ENCODE results near the gene PRKCH. TPM values are rescaled to one million over a fixed set of nuclear protein-coding genes. Genes with fewer than 3 reads are reported as not detected.

Gene PRKCH
- total RNA-seq, 1 experiment from 2014 or later, result 10.3 TPM

DNA sequence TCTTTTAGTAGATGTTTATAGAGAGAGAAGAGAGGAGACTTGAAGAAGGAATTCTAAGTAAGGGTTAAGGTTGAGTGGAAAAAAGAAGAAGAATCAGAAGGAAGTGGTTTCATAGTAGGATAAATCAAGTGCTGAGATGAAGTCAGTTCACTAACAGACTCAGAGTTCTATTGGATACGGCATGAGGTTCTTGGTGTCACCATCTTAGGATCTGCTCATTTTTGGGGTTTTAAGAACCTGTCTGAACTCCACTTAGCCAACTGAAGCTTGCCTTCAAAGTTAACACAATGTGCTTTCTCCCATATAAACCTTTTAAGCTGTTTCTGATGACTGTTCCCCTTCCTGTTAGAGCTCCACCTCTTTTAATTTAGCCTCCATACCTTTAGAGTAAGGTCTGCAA is 152.6 kb downstream of the PRKCH start:
- no peak overlapping the region for H3K4me3 Mint-ChIP-seq
- no peak overlapping the region for H3K27ac Mint-ChIP-seq
- DNase-seq (ENCODE audit: low spot score) (no peak), ATAC-seq (no peak)
- no peaks in the 10 kb centered on the region for H3K9me3 Mint-ChIP-seq
- no peaks in the 10 kb centered on the region for H3K27me3 Mint-ChIP-seq (ENCODE audit: low read depth)
- ChIA-PET CTCF (interaction anchor here (0.8 kb wide), 1 partner anchor 146 kb away, joined by 3 read pairs; no protein-coding TSS in a partner anchor), POLR2A (no interaction called here)
- no peaks in the 10 kb centered on the region for H3K36me3 Mint-ChIP-seq
- H3K4me1 Mint-ChIP-seq, result peaks cover 43% of the 10 kb centered on the region
- TF ChIP-seq, protein P1, sequence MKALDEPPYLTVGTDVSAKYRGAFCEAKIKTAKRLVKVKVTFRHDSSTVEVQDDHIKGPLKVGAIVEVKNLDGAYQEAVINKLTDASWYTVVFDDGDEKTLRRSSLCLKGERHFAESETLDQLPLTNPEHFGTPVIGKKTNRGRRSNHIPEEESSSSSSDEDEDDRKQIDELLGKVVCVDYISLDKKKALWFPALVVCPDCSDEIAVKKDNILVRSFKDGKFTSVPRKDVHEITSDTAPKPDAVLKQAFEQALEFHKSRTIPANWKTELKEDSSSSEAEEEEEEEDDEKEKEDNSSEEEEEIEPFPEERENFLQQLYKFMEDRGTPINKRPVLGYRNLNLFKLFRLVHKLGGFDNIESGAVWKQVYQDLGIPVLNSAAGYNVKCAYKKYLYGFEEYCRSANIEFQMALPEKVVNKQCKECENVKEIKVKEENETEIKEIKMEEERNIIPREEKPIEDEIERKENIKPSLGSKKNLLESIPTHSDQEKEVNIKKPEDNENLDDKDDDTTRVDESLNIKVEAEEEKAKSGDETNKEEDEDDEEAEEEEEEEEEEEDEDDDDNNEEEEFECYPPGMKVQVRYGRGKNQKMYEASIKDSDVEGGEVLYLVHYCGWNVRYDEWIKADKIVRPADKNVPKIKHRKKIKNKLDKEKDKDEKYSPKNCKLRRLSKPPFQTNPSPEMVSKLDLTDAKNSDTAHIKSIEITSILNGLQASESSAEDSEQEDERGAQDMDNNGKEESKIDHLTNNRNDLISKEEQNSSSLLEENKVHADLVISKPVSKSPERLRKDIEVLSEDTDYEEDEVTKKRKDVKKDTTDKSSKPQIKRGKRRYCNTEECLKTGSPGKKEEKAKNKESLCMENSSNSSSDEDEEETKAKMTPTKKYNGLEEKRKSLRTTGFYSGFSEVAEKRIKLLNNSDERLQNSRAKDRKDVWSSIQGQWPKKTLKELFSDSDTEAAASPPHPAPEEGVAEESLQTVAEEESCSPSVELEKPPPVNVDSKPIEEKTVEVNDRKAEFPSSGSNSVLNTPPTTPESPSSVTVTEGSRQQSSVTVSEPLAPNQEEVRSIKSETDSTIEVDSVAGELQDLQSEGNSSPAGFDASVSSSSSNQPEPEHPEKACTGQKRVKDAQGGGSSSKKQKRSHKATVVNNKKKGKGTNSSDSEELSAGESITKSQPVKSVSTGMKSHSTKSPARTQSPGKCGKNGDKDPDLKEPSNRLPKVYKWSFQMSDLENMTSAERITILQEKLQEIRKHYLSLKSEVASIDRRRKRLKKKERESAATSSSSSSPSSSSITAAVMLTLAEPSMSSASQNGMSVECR (CRISPR knock-in tag; IDR thresholded peaks at IDR 0.05; ENCODE audit: borderline replicate concordance), result no peak
- TF ChIP-seq ZNF232 (CRISPR knock-in tag; IDR thresholded peaks at IDR 0.05), result no peak
- TF ChIP-seq, protein P2, sequence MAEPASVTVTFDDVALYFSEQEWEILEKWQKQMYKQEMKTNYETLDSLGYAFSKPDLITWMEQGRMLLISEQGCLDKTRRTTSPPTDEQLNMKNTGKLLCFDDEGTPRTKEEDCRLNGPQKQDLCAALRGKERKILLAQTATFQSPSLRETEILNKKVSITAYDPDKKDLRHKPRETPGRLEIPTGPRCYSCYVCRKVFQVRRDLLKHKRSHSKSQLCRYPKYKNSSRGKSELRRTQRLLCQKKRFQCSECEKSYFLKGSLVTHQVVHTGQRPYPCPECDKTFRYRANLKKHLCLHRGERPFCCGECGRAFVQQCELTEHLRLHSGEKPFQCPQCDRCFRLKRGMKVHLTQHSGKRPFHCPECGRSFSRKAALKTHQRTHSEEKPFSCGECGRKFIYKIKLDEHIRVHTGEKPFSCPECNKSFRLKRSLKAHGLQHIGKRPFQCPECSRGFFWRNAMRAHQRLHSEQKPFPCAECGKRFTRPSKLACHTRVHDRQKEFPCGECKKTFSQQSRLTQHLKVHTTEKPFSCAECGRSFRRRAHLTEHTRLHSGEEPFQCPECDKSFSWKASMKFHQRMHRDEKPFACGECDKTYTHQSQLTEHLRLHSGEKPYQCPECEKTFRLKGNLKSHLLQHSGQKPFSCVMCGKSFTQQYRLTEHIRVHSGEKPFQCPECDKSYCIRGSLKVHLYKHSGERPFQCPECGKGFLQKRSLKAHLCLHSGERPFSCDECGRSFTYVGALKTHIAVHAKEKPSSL (CRISPR knock-in tag; conservative IDR thresholded peaks at IDR 0.05), result no peak
- TF ChIP-seq ZNF121 (CRISPR knock-in tag; IDR thresholded peaks at IDR 0.05), result no peak
- no peak for TF ChIP-seq HMGA2 (CRISPR knock-in tag; IDR thresholded peaks at IDR 0.05)
- no peak for TF ChIP-seq FOXJ3 (CRISPR knock-in tag; IDR thresholded peaks at IDR 0.05; ENCODE audit: borderline replicate concordance)
- no peak for TF ChIP-seq ZNF317 (CRISPR knock-in tag; IDR thresholded peaks at IDR 0.05; ENCODE audit: borderline replicate concordance, low read depth)
- TF ChIP-seq, protein P3, sequence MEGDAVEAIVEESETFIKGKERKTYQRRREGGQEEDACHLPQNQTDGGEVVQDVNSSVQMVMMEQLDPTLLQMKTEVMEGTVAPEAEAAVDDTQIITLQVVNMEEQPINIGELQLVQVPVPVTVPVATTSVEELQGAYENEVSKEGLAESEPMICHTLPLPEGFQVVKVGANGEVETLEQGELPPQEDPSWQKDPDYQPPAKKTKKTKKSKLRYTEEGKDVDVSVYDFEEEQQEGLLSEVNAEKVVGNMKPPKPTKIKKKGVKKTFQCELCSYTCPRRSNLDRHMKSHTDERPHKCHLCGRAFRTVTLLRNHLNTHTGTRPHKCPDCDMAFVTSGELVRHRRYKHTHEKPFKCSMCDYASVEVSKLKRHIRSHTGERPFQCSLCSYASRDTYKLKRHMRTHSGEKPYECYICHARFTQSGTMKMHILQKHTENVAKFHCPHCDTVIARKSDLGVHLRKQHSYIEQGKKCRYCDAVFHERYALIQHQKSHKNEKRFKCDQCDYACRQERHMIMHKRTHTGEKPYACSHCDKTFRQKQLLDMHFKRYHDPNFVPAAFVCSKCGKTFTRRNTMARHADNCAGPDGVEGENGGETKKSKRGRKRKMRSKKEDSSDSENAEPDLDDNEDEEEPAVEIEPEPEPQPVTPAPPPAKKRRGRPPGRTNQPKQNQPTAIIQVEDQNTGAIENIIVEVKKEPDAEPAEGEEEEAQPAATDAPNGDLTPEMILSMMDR (IDR thresholded peaks at IDR 0.05), result no peak
- TF ChIP-seq, protein P4, sequence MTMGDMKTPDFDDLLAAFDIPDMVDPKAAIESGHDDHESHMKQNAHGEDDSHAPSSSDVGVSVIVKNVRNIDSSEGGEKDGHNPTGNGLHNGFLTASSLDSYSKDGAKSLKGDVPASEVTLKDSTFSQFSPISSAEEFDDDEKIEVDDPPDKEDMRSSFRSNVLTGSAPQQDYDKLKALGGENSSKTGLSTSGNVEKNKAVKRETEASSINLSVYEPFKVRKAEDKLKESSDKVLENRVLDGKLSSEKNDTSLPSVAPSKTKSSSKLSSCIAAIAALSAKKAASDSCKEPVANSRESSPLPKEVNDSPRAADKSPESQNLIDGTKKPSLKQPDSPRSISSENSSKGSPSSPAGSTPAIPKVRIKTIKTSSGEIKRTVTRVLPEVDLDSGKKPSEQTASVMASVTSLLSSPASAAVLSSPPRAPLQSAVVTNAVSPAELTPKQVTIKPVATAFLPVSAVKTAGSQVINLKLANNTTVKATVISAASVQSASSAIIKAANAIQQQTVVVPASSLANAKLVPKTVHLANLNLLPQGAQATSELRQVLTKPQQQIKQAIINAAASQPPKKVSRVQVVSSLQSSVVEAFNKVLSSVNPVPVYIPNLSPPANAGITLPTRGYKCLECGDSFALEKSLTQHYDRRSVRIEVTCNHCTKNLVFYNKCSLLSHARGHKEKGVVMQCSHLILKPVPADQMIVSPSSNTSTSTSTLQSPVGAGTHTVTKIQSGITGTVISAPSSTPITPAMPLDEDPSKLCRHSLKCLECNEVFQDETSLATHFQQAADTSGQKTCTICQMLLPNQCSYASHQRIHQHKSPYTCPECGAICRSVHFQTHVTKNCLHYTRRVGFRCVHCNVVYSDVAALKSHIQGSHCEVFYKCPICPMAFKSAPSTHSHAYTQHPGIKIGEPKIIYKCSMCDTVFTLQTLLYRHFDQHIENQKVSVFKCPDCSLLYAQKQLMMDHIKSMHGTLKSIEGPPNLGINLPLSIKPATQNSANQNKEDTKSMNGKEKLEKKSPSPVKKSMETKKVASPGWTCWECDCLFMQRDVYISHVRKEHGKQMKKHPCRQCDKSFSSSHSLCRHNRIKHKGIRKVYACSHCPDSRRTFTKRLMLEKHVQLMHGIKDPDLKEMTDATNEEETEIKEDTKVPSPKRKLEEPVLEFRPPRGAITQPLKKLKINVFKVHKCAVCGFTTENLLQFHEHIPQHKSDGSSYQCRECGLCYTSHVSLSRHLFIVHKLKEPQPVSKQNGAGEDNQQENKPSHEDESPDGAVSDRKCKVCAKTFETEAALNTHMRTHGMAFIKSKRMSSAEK (CRISPR knock-in tag; IDR thresholded peaks at IDR 0.05; ENCODE audit: borderline replicate concordance), result no peak
- TF ChIP-seq ZNF263 (CRISPR knock-in tag; IDR thresholded peaks at IDR 0.05; ENCODE audit: low read depth), result no peak
- no peak for TF ChIP-seq PRRX2 (CRISPR knock-in tag; IDR thresholded peaks at IDR 0.05)
- no peak for TF ChIP-seq ZBTB21 (CRISPR knock-in tag; IDR thresholded peaks at IDR 0.05; ENCODE audit: borderline replicate concordance)
- TF ChIP-seq SOX15 (CRISPR knock-in tag; IDR thresholded peaks at IDR 0.05), result no peak
- TF ChIP-seq NFE2L1 (CRISPR knock-in tag; IDR thresholded peaks at IDR 0.05), result no peak
- TF ChIP-seq, protein P5, sequence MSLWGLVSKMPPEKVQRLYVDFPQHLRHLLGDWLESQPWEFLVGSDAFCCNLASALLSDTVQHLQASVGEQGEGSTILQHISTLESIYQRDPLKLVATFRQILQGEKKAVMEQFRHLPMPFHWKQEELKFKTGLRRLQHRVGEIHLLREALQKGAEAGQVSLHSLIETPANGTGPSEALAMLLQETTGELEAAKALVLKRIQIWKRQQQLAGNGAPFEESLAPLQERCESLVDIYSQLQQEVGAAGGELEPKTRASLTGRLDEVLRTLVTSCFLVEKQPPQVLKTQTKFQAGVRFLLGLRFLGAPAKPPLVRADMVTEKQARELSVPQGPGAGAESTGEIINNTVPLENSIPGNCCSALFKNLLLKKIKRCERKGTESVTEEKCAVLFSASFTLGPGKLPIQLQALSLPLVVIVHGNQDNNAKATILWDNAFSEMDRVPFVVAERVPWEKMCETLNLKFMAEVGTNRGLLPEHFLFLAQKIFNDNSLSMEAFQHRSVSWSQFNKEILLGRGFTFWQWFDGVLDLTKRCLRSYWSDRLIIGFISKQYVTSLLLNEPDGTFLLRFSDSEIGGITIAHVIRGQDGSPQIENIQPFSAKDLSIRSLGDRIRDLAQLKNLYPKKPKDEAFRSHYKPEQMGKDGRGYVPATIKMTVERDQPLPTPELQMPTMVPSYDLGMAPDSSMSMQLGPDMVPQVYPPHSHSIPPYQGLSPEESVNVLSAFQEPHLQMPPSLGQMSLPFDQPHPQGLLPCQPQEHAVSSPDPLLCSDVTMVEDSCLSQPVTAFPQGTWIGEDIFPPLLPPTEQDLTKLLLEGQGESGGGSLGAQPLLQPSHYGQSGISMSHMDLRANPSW (CRISPR knock-in tag; conservative IDR thresholded peaks at IDR 0.05; ENCODE audit: low read depth), result no peak
- TF ChIP-seq, protein P6, sequence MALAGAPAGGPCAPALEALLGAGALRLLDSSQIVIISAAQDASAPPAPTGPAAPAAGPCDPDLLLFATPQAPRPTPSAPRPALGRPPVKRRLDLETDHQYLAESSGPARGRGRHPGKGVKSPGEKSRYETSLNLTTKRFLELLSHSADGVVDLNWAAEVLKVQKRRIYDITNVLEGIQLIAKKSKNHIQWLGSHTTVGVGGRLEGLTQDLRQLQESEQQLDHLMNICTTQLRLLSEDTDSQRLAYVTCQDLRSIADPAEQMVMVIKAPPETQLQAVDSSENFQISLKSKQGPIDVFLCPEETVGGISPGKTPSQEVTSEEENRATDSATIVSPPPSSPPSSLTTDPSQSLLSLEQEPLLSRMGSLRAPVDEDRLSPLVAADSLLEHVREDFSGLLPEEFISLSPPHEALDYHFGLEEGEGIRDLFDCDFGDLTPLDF (CRISPR knock-in tag; IDR thresholded peaks at IDR 0.05), result no peak

Measured in WTC11 (cell line).